MM.1S (cell line): ENCODE measurements around the gene SUPT3H.

Source experiments
- EZH2 ChIP-seq: fragments of 300-600 bp; sonication (generic); optimal IDR thresholded peaks from 2 replicates; pipeline ENCODE3; 2017; ENCODE audit warnings: low read depth, mild to moderate bottlenecking, antibody characterized with exemption, low read length, mixed read lengths
- TF ChIP-seq, protein P1 (sequence below): fragments of 300-600 bp; sonication (generic); IDR thresholded peaks from 2 replicates; pipeline ENCODE4 v1.5.1; 2016; ENCODE audit warnings: antibody characterized with exemption, low read length, mixed read lengths

DNA sequence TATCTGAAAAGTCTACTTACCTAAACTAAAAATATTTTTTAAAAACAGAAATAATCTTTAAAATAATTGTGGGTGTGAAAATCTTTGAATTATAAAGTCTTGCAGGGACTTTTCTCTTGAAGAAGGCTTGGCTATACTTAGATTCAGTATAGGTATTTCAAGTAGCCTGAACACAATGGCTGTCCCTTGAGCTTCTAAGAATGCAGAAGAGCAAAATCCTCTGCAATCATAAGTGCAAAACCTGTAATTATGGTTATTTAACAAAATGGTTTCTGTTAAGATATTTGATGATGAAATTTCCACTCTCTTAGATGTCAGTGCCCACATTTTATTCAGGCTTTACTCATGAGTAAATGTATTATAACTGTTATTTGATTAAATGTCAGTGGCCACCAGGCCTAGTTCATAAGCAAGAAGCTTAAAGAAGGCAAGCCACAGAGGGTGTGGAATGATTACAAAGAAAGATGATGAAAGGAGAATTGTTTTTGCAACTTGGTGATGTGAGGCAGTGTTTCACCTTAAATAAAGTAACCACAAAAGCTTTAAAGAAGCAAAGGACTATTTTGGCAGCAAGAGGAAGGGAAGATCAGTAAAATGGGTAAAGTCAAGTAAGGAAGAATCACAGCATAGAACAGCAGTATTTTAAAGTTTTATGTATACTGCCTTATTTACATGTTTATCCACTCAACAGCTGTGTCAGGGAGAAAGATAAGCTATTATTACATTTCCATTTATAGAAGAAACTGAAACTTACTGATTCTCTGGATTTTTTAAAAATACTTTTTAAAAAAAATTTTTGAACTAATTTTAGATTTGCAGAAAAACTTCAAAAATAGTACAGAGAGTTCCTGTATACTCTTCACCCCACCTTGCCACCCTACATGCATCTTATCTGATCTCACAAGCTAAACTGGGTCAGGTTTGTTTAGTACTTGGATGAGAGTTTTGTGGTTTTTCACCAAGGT is 400.8 kb downstream of the SUPT3H start:
- TF ChIP-seq EZH2 = no peak
- TF ChIP-seq, protein P1, sequence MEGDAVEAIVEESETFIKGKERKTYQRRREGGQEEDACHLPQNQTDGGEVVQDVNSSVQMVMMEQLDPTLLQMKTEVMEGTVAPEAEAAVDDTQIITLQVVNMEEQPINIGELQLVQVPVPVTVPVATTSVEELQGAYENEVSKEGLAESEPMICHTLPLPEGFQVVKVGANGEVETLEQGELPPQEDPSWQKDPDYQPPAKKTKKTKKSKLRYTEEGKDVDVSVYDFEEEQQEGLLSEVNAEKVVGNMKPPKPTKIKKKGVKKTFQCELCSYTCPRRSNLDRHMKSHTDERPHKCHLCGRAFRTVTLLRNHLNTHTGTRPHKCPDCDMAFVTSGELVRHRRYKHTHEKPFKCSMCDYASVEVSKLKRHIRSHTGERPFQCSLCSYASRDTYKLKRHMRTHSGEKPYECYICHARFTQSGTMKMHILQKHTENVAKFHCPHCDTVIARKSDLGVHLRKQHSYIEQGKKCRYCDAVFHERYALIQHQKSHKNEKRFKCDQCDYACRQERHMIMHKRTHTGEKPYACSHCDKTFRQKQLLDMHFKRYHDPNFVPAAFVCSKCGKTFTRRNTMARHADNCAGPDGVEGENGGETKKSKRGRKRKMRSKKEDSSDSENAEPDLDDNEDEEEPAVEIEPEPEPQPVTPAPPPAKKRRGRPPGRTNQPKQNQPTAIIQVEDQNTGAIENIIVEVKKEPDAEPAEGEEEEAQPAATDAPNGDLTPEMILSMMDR = no peak
